H1 (cell line): ENCODE measurements around the gene QRICH1. TPM values are rescaled to one million over a fixed set of nuclear protein-coding genes. Genes with fewer than 3 reads are reported as not detected.

Experiments
- CBX8 ChIP-seq: fragments of 300-800, 300-1000 bp; sonication (generic); IDR thresholded peaks from 2 replicates; pipeline ENCODE4 v1.7.1; 2016; ENCODE audit warnings: low read depth, low read length, borderline replicate concordance
- EZH2 ChIP-seq: fragments of 200-600 bp; sonication (generic); IDR thresholded peaks from 2 replicates; pipeline ENCODE4 v1.7.1; 2012; ENCODE audit warnings: low read depth, mild to moderate bottlenecking, moderate library complexity, low read length, inconsistent platforms; ENCODE audit not compliant: severe bottlenecking
- SP4 ChIP-seq: IDR thresholded peaks from 2 replicates; pipeline ENCODE4 v1.6.1; 2012; ENCODE audit warnings: low read length, inconsistent platforms
- YY1 ChIP-seq: IDR thresholded peaks from 2 replicates; pipeline ENCODE4 v1.6.1; 2011; ENCODE audit warnings: low read depth, mild to moderate bottlenecking, low read length
- ZNF274 ChIP-seq: IDR thresholded peaks from 2 replicates; pipeline ENCODE4 v1.7.0; 2012; ENCODE audit warnings: low read length, borderline replicate concordance; ENCODE audit errors: extremely low read depth
- polyA plus RNA-seq, 7 experiments: library from polyadenylated mRNA; depleted of rRNA in 3 of 7; stranded (reverse) in 5 of 7; unstranded in 2 of 7; fragments of >200 nt in 5 of 7; fragments of 200-250 nt in 2 of 7; gene quantifications; 1 replicate in 5 of 7; 2 replicates in 1 of 7; 4 replicates in 1 of 7; pipeline versions ENCODE4 v1.2.1 to v1.2.3, GENCODE V29; 2011 to 2013; ENCODE audit warnings: missing spikeins in 2 of 7, mixed read lengths in 2 of 7
- total RNA-seq: library from RNA; stranded (reverse); fragmentation: NEBNext Ultra II Directional; extraction: Animal tissue kit (Norgen Biotek cat#: 25700); gene quantifications from 2 replicates; pipeline ENCODE4 v1.2.1, GENCODE V29; 2021
- TF ChIP-seq, protein P1 (sequence below): fragments of 300-600 bp; sonication (generic); IDR thresholded peaks from 2 replicates; pipeline ENCODE4 v1.7.1; 2012; ENCODE audit warnings: low read length, moderate library complexity, mild to moderate bottlenecking, inconsistent platforms; ENCODE audit not compliant: insufficient replicate concordance
- TF ChIP-seq, protein P2 (sequence below), 3 experiments: IDR thresholded peaks; 1 replicate in 2 of 3; 2 replicates in 1 of 3; pipeline versions ENCODE4 v1.5.1 to v1.6.1; 2011; ENCODE audit warnings: low read length in 3 of 3, mild to moderate bottlenecking in 3 of 3, inconsistent platforms in 2 of 3, low read depth in 1 of 3, moderate library complexity in 1 of 3; ENCODE audit not compliant: insufficient read depth in 1 of 3; ENCODE audit errors: control extremely low read depth in 1 of 3

QRICH1 gene
- total and polyA plus RNA-seq, 2 of the 8 experiments (the other 6 are each of a cell fraction or from before 2014, with no cell fraction given), result 128 to 142 TPM

DNA sequence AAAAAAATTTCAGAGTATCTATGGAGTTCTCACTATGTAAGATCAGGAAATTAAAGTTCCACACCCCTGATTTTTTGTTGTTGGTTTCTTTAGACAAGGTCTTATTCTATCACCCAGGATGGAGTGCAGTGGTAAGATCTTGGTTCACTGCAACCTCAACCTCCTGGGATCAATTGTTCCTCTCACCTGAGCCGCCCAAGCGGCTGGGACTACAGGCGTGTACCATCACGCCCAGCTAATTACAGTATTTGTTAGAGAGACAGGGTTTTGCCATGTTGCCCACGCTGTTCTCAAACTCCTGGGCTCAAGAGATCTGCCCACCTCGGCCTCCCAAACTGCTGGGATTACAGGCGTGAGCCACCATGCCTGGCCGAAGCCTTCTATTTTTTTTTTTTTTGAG, 12.4 kb downstream of the QRICH1 start (continued):
- TF ChIP-seq, protein P1, sequence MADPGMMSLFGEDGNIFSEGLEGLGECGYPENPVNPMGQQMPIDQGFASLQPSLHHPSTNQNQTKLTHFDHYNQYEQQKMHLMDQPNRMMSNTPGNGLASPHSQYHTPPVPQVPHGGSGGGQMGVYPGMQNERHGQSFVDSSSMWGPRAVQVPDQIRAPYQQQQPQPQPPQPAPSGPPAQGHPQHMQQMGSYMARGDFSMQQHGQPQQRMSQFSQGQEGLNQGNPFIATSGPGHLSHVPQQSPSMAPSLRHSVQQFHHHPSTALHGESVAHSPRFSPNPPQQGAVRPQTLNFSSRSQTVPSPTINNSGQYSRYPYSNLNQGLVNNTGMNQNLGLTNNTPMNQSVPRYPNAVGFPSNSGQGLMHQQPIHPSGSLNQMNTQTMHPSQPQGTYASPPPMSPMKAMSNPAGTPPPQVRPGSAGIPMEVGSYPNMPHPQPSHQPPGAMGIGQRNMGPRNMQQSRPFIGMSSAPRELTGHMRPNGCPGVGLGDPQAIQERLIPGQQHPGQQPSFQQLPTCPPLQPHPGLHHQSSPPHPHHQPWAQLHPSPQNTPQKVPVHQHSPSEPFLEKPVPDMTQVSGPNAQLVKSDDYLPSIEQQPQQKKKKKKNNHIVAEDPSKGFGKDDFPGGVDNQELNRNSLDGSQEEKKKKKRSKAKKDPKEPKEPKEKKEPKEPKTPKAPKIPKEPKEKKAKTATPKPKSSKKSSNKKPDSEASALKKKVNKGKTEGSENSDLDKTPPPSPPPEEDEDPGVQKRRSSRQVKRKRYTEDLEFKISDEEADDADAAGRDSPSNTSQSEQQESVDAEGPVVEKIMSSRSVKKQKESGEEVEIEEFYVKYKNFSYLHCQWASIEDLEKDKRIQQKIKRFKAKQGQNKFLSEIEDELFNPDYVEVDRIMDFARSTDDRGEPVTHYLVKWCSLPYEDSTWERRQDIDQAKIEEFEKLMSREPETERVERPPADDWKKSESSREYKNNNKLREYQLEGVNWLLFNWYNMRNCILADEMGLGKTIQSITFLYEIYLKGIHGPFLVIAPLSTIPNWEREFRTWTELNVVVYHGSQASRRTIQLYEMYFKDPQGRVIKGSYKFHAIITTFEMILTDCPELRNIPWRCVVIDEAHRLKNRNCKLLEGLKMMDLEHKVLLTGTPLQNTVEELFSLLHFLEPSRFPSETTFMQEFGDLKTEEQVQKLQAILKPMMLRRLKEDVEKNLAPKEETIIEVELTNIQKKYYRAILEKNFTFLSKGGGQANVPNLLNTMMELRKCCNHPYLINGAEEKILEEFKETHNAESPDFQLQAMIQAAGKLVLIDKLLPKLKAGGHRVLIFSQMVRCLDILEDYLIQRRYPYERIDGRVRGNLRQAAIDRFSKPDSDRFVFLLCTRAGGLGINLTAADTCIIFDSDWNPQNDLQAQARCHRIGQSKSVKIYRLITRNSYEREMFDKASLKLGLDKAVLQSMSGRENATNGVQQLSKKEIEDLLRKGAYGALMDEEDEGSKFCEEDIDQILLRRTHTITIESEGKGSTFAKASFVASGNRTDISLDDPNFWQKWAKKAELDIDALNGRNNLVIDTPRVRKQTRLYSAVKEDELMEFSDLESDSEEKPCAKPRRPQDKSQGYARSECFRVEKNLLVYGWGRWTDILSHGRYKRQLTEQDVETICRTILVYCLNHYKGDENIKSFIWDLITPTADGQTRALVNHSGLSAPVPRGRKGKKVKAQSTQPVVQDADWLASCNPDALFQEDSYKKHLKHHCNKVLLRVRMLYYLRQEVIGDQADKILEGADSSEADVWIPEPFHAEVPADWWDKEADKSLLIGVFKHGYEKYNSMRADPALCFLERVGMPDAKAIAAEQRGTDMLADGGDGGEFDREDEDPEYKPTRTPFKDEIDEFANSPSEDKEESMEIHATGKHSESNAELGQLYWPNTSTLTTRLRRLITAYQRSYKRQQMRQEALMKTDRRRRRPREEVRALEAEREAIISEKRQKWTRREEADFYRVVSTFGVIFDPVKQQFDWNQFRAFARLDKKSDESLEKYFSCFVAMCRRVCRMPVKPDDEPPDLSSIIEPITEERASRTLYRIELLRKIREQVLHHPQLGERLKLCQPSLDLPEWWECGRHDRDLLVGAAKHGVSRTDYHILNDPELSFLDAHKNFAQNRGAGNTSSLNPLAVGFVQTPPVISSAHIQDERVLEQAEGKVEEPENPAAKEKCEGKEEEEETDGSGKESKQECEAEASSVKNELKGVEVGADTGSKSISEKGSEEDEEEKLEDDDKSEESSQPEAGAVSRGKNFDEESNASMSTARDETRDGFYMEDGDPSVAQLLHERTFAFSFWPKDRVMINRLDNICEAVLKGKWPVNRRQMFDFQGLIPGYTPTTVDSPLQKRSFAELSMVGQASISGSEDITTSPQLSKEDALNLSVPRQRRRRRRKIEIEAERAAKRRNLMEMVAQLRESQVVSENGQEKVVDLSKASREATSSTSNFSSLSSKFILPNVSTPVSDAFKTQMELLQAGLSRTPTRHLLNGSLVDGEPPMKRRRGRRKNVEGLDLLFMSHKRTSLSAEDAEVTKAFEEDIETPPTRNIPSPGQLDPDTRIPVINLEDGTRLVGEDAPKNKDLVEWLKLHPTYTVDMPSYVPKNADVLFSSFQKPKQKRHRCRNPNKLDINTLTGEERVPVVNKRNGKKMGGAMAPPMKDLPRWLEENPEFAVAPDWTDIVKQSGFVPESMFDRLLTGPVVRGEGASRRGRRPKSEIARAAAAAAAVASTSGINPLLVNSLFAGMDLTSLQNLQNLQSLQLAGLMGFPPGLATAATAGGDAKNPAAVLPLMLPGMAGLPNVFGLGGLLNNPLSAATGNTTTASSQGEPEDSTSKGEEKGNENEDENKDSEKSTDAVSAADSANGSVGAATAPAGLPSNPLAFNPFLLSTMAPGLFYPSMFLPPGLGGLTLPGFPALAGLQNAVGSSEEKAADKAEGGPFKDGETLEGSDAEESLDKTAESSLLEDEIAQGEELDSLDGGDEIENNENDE, result no peak
- TF ChIP-seq, protein P2, sequence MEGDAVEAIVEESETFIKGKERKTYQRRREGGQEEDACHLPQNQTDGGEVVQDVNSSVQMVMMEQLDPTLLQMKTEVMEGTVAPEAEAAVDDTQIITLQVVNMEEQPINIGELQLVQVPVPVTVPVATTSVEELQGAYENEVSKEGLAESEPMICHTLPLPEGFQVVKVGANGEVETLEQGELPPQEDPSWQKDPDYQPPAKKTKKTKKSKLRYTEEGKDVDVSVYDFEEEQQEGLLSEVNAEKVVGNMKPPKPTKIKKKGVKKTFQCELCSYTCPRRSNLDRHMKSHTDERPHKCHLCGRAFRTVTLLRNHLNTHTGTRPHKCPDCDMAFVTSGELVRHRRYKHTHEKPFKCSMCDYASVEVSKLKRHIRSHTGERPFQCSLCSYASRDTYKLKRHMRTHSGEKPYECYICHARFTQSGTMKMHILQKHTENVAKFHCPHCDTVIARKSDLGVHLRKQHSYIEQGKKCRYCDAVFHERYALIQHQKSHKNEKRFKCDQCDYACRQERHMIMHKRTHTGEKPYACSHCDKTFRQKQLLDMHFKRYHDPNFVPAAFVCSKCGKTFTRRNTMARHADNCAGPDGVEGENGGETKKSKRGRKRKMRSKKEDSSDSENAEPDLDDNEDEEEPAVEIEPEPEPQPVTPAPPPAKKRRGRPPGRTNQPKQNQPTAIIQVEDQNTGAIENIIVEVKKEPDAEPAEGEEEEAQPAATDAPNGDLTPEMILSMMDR (IDR thresholded peaks at IDR 0.05; ENCODE audit: control extremely low read depth in 1 of 3, insufficient read depth in 1 of 3, low read depth in 1 of 3, low read length in 3 of 3), result no peak
- TF ChIP-seq CBX8 (no peak), ZNF274 (no peak), SP4 (no peak), YY1 (no peak), EZH2 (no peak)
